HepG2 (cell line): Measurements from ENCODE around the gene TPPP3. TPM values are rescaled to one million over a fixed set of nuclear protein-coding genes. Genes with fewer than 3 reads are reported as not detected.

Experiments used
- AGO1 ChIP-seq: fragments of 200-400 bp; formaldehyde crosslinking; IDR thresholded peaks from 2 replicates; pipeline ENCODE4 v1.6.1; 2017; ENCODE audit warnings: mild to moderate bottlenecking, low read depth, low read length, moderate library complexity; ENCODE audit not compliant: poor library complexity, severe bottlenecking
- HDAC1 ChIP-seq: sonication (generic); formaldehyde crosslinking; IDR thresholded peaks from 2 replicates; pipeline ENCODE4 v1.5.1; 2020; ENCODE audit warnings: mild to moderate bottlenecking, missing genetic modification reagents
- KAT8 ChIP-seq: IDR thresholded peaks from 2 replicates; pipeline ENCODE4 v1.6.1; 2016; ENCODE audit warnings: missing genetic modification reagents, missing compliant biosample characterization
- KLF15 ChIP-seq: sonication (generic); formaldehyde crosslinking; IDR thresholded peaks from 2 replicates; pipeline ENCODE4 v1.8.1; 2023; ENCODE audit warnings: borderline replicate concordance, mild to moderate bottlenecking, inconsistent platforms, missing genetic modification reagents, mixed read lengths
- MTA1 ChIP-seq: sonication (generic); formaldehyde crosslinking; IDR thresholded peaks from 2 replicates; pipeline ENCODE4 v1.4.0; 2020; ENCODE audit warnings: missing genetic modification reagents, mild to moderate bottlenecking, borderline replicate concordance
- MXD4 ChIP-seq: IDR thresholded peaks from 2 replicates; pipeline ENCODE4 v1.6.1; 2016; ENCODE audit warnings: mild to moderate bottlenecking, missing biosample characterization, missing genetic modification reagents
- PPARG ChIP-seq: conservative IDR thresholded peaks from 2 replicates; pipeline ENCODE4 v1.6.1; 2016; ENCODE audit warnings: missing biosample characterization, missing genetic modification reagents
- YEATS2 ChIP-seq: sonication (generic); formaldehyde crosslinking; IDR thresholded peaks from 2 replicates; pipeline ENCODE4 v1.4.0; 2020; ENCODE audit warnings: missing genetic modification reagents, borderline replicate concordance
- ZFP62 ChIP-seq: sonication (generic); formaldehyde crosslinking; IDR thresholded peaks from 2 replicates; pipeline ENCODE4 v1.4.0; 2020; ENCODE audit warnings: missing genetic modification reagents
- ZFX ChIP-seq: sonication (generic); formaldehyde crosslinking; IDR thresholded peaks from 2 replicates; pipeline ENCODE4 v1.4.0; 2020; ENCODE audit warnings: mild to moderate bottlenecking, low read depth, missing genetic modification reagents, moderate library complexity
- ZNF34 ChIP-seq: sonication (generic); formaldehyde crosslinking; IDR thresholded peaks from 2 replicates; pipeline ENCODE4 v1.4.0; 2020; ENCODE audit warnings: mild to moderate bottlenecking, missing genetic modification reagents, borderline replicate concordance
- ZNF607 ChIP-seq: sonication (generic); formaldehyde crosslinking; IDR thresholded peaks from 2 replicates; pipeline ENCODE4 v1.5.1; 2020; ENCODE audit warnings: missing genetic modification reagents, mild to moderate bottlenecking, borderline replicate concordance
- ZNF709 ChIP-seq: sonication (generic); formaldehyde crosslinking; IDR thresholded peaks from 2 replicates; pipeline ENCODE4 v1.5.0; 2020; ENCODE audit warnings: mild to moderate bottlenecking, missing genetic modification reagents
- ZNF713 ChIP-seq: sonication (generic); formaldehyde crosslinking; IDR thresholded peaks from 2 replicates; pipeline ENCODE4 v1.4.0; 2020; ENCODE audit warnings: mild to moderate bottlenecking, missing genetic modification reagents
- ZNF850 ChIP-seq: sonication (generic); formaldehyde crosslinking; conservative IDR thresholded peaks from 2 replicates; pipeline ENCODE4 v1.9.0; 2021; ENCODE audit warnings: mild to moderate bottlenecking, missing genetic modification reagents
- polyA plus RNA-seq, 8 experiments: library from polyadenylated mRNA; depleted of rRNA in 3 of 8; stranded (reverse) in 7 of 8; unstranded in 1 of 8; fragments of >200 nt; fragmentation: Illumina TruSeq in 4 of 8; extraction: Trizol in 4 of 8; gene quantifications; 2 replicates each; pipeline versions ENCODE4 v1.2.1 to v1.2.3, GENCODE V29; 2011 to 2016; ENCODE audit warnings: low read depth in 4 of 8, missing spikeins in 1 of 8, mixed read lengths in 1 of 8; ENCODE audit not compliant: insufficient read depth in 1 of 8
- total RNA-seq, 5 experiments: library from RNA; depleted of rRNA; stranded (reverse); fragments of >200 nt; fragmentation: Illumina TruSeq; extraction: Trizol; gene quantifications; 2 replicates each; pipeline ENCODE4 v1.2.3, GENCODE V29; 2016; ENCODE audit warnings: low read depth in 1 of 5
- TF ChIP-seq, protein P1 (sequence below): sonication (generic); formaldehyde crosslinking; IDR thresholded peaks from 2 replicates; pipeline ENCODE4 v1.4.0; 2020; ENCODE audit warnings: missing genetic modification reagents
- TF ChIP-seq, protein P2 (sequence below): sonication (generic); formaldehyde crosslinking; IDR thresholded peaks from 2 replicates; pipeline ENCODE4 v1.8.1; 2023; ENCODE audit warnings: missing genetic modification reagents, inconsistent platforms, borderline replicate concordance
- TF ChIP-seq, protein P3 (sequence below): IDR thresholded peaks from 2 replicates; pipeline ENCODE4 v1.6.1; 2016; ENCODE audit warnings: missing compliant biosample characterization, missing genetic modification reagents, borderline replicate concordance
- TF ChIP-seq, protein P4 (sequence below): IDR thresholded peaks from 2 replicates; pipeline ENCODE4 v1.6.1; 2018; ENCODE audit warnings: missing genetic modification reagents, mild to moderate bottlenecking, missing compliant biosample characterization

Gene TPPP3
- total and polyA plus RNA-seq, 2 of the 13 experiments (the other 11 are each of a cell fraction or from before 2014, with no cell fraction given), result 0.16 to 0.44 TPM

DNA sequence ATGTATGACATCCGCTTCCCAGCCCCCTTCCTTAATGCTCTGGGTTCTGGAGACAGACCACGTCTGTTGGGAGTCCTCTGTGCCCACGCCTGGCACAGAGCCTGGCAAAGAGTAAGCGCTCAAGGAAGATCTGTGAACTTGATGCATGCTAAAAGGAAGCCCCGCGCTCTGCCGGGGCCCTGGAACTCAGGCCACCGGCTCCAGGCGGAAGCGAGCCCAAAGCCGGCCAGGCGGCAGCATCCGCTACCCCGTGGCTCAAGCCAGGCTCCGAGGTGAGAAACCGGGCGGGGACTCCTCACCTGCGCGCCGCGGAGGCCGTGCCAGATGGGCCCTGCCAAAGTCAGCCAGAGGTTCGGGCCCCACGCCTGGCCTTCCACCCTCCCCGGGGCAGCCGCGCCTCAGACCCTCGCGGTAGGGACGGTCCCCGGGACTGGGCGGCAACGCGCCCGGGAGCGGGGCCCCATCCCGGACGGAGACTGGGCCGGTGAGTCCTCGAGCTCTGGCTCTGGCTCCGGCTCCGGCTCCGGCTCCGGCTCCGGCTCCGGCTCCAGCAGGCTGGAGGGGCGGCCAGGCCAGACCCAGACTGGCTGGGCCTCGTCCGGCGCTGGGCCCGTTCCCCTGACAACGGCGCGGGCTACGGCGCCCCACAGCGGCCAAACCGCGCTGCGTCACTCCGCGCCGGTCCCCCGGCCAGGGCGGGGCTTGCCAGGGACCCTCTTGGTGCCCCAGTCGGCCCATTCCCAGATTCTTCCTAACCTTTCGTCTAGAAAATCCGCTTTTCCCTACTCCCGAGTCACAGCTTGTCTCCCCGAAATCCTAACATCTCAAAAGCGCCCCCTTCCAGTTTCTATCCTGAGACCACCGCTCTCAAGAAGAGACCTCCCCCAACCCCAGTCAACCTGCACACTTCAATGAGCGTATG, 22.8 kb upstream of the TPPP3 start, which contains the start of gene ZDHHC1 (continued):
- TF ChIP-seq, protein P1, sequence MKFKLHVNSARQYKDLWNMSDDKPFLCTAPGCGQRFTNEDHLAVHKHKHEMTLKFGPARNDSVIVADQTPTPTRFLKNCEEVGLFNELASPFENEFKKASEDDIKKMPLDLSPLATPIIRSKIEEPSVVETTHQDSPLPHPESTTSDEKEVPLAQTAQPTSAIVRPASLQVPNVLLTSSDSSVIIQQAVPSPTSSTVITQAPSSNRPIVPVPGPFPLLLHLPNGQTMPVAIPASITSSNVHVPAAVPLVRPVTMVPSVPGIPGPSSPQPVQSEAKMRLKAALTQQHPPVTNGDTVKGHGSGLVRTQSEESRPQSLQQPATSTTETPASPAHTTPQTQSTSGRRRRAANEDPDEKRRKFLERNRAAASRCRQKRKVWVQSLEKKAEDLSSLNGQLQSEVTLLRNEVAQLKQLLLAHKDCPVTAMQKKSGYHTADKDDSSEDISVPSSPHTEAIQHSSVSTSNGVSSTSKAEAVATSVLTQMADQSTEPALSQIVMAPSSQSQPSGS, result no peak
- TF ChIP-seq ZNF709 (CRISPR knock-in tag), result peak; percentile 33; the same call in 1 of the 2 replicates
- peak; percentile 96 for TF ChIP-seq ZNF607 (CRISPR knock-in tag)
- TF ChIP-seq ZNF713 (CRISPR knock-in tag), result peak; percentile 55; the same call in 1 of the 2 replicates
- no peak for TF ChIP-seq KLF15 (CRISPR knock-in tag)
- peak; percentile 42; the same call in 1 of the 2 replicates for TF ChIP-seq KAT8
- TF ChIP-seq ZNF34 (CRISPR knock-in tag), result no peak
- peak; percentile 79; the same call in 1 of the 2 replicates for TF ChIP-seq ZFP62 (CRISPR knock-in tag)
- TF ChIP-seq ZFX, result peak; percentile 99
- 0 out of 2 replicates have a peak, but pooled peaks have one; percentile 45 for TF ChIP-seq YEATS2 (CRISPR knock-in tag)
- 0 out of 2 replicates have a peak, but pooled peaks have one; percentile 49 for TF ChIP-seq ZNF850 (CRISPR knock-in tag)
- peak; percentile 62; the same call in 1 of the 2 replicates for TF ChIP-seq MTA1 (CRISPR knock-in tag)
- TF ChIP-seq HDAC1, result peak; percentile 86
- peak; percentile 67; the same call in 1 of the 2 replicates for TF ChIP-seq MXD4 (CRISPR knock-in tag)
- TF ChIP-seq, protein P2, sequence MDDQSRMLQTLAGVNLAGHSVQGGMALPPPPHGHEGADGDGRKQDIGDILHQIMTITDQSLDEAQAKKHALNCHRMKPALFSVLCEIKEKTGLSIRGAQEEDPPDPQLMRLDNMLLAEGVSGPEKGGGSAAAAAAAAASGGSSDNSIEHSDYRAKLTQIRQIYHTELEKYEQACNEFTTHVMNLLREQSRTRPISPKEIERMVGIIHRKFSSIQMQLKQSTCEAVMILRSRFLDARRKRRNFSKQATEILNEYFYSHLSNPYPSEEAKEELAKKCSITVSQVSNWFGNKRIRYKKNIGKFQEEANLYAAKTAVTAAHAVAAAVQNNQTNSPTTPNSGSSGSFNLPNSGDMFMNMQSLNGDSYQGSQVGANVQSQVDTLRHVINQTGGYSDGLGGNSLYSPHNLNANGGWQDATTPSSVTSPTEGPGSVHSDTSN, result peak; percentile 90
- TF ChIP-seq, protein P3, sequence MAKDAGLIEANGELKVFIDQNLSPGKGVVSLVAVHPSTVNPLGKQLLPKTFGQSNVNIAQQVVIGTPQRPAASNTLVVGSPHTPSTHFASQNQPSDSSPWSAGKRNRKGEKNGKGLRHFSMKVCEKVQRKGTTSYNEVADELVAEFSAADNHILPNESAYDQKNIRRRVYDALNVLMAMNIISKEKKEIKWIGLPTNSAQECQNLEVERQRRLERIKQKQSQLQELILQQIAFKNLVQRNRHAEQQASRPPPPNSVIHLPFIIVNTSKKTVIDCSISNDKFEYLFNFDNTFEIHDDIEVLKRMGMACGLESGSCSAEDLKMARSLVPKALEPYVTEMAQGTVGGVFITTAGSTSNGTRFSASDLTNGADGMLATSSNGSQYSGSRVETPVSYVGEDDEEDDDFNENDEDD (CRISPR knock-in tag), result no peak
- TF ChIP-seq, protein P4, sequence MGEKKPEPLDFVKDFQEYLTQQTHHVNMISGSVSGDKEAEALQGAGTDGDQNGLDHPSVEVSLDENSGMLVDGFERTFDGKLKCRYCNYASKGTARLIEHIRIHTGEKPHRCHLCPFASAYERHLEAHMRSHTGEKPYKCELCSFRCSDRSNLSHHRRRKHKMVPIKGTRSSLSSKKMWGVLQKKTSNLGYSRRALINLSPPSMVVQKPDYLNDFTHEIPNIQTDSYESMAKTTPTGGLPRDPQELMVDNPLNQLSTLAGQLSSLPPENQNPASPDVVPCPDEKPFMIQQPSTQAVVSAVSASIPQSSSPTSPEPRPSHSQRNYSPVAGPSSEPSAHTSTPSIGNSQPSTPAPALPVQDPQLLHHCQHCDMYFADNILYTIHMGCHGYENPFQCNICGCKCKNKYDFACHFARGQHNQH, result peak; percentile 21; the same call in 1 of the 2 replicates
- TF ChIP-seq PPARG, result peak; percentile 37; the same call in 1 of the 2 replicates
- peak; percentile 78 for TF ChIP-seq AGO1
